Activated naive CD8-positive, alpha-beta T cell treated with anti-CD3 and anti-CD28 coated beads for 36 hours (primary cell): ENCODE results near the gene CCDC27. TPM values are rescaled to one million over a fixed set of nuclear protein-coding genes. Genes with fewer than 3 reads are reported as not detected.
A peak's percentile ranks its signal among the peaks of the same experiment; 100 is the strongest.
"Not testable (repeated sequence)": the region's sequence is repeated elsewhere in the genome, so short reads cannot be mapped to it uniquely, and the experiment has no call there.

Experiments
- DNase-seq: peaks from one replicate; pipeline ENCODE4 v3.0.0; 2021
- H3K27ac Mint-ChIP-seq: one replicate; pipeline ENCODE4 v1.8.0; 2022; ENCODE audit warnings: mild to moderate bottlenecking, moderate library complexity, mixed read lengths
- H3K27me3 Mint-ChIP-seq: one replicate; pipeline ENCODE4 v1.8.0; 2022; ENCODE audit warnings: mild to moderate bottlenecking, mixed read lengths
- H3K36me3 Mint-ChIP-seq: one replicate; pipeline ENCODE4 v1.8.0; 2021; ENCODE audit warnings: mild to moderate bottlenecking, mixed read lengths
- H3K4me1 Mint-ChIP-seq: one replicate; pipeline ENCODE4 v1.8.0; 2021; ENCODE audit warnings: mixed read lengths
- H3K4me3 Mint-ChIP-seq: one replicate; pipeline ENCODE4 v1.8.0; 2022; ENCODE audit warnings: mild to moderate bottlenecking, moderate library complexity, mixed read lengths
- H3K9me3 Mint-ChIP-seq: one replicate; pipeline ENCODE4 v1.8.0; 2022; ENCODE audit warnings: mixed read lengths
- total RNA-seq, 2 experiments: library from RNA; stranded (reverse); gene quantifications; one replicate each; pipeline ENCODE4 v1.2.3, GENCODE V29; 2021

The CCDC27 gene
- total RNA-seq, 2 experiments from 2014 or later = not detected

DNA sequence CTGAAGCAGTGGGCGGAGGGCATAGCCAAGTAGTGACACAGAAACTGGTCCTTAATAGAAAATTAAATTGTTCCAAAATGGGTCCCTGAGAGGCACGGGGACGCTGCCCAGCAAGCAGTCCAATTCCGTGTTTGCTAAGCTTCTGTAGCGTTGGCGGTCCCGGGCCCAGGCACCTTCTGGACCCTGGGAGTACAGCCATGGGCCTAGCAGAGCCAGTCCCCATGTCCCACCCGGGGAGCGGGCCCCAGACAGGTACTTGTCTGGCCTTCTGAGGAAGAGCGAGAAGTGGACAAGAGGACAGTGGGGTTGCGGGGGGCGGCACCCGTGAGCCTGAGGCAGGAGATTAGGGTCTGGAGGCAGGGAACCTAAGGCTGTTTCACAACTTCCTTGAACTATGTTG lies 11.5 kb upstream of the CCDC27 start:
- no peak overlapping the region for H3K27ac Mint-ChIP-seq
- no peaks in the 10 kb centered on the region for H3K27me3 Mint-ChIP-seq
- peaks cover 12% of the 10 kb centered on the region for H3K4me1 Mint-ChIP-seq
- no peaks in the 10 kb centered on the region for H3K9me3 Mint-ChIP-seq
- H3K36me3 Mint-ChIP-seq = peaks cover 6% of the 10 kb centered on the region
- H3K4me3 Mint-ChIP-seq = no peak overlapping the region
- no peak for DNase-seq

DNA sequence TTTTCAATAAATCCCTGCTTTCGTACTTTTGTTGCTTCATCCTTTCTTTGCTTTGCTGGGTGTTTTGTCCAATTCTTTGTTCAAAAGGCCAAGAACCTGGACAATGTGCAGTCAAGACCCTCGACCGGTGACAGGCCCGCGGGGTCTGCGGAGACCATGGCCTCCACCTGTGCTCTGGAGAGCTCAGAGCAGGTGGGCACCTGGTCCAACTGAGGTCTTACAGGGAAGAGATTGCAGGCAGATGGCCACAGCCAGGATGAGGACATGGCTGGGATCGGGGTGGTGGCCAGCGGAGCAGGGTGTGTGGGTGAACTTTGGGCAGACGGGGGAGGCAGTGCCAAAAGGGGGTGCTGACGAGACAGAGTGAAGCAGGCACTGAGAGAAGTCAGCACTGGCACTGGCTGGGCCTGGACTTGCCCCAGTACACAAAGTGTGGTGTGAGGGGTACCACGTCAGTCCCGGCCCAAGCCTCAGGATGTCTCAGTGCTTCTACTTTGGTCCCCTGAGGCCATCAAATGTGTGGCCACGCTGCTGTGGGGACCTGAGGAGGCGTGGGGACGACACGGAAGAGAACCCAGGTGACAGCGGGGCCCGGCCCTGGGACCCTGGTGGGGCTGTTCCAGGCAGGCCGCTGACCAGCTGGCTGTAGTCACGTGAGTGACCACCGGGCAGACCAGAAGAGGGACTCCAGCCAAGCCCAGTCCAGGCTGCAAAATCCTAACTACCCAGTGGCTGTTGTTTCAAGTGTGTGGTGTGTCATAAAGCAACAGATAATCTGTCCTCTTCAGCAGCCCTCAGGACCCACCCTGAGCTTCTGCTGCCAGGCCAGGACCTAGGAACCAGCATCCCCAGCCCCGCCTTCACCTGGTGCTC lies 10.4 kb upstream of the CCDC27 start:
- H3K4me3 Mint-ChIP-seq = no peak overlapping the region
- H3K9me3 Mint-ChIP-seq = no peaks in the 10 kb centered on the region
- peaks cover 6% of the 10 kb centered on the region for H3K36me3 Mint-ChIP-seq
- H3K27ac Mint-ChIP-seq = no peak overlapping the region
- peaks cover 19% of the 10 kb centered on the region for H3K4me1 Mint-ChIP-seq
- no peaks in the 10 kb centered on the region for H3K27me3 Mint-ChIP-seq
- DNase-seq = no peak

- no peak overlapping the region for H3K4me3 Mint-ChIP-seq
Observed at GRCh38 chr1:3742439-3743298, 9.6 kb upstream of the CCDC27 start.

GRCh38 chr1:3743421-3743820 lies 8.8 kb upstream of the CCDC27 start:
- Mint-ChIP-seq H3K9me3 (no peaks in the 10 kb centered on the region), H3K4me3 (no peak overlapping the region), H3K27me3 (no peaks in the 10 kb centered on the region), H3K4me1 (peaks cover 24% of the 10 kb centered on the region), H3K27ac (no peak overlapping the region), H3K36me3 (peaks cover 5% of the 10 kb centered on the region)
- DNase-seq = no peak

More at GRCh38 chr1:3742439-3743298, 9.6 kb upstream of the CCDC27 start:
- no peaks in the 10 kb centered on the region for H3K27me3 Mint-ChIP-seq
- peaks cover 6% of the 10 kb centered on the region for H3K36me3 Mint-ChIP-seq
- H3K9me3 Mint-ChIP-seq = no peaks in the 10 kb centered on the region
- H3K4me1 Mint-ChIP-seq = peaks cover 20% of the 10 kb centered on the region
- DNase-seq = no peak
- no peak overlapping the region for H3K27ac Mint-ChIP-seq

GRCh38 chr1:3743826-3744225 lies 8.4 kb upstream of the CCDC27 start:
- no peaks in the 10 kb centered on the region for H3K9me3 Mint-ChIP-seq
- H3K27ac Mint-ChIP-seq = no peak overlapping the region
- peaks cover 5% of the 10 kb centered on the region for H3K36me3 Mint-ChIP-seq
- peaks cover 24% of the 10 kb centered on the region for H3K4me1 Mint-ChIP-seq
- no peak overlapping the region for H3K4me3 Mint-ChIP-seq
- no peak for DNase-seq
- H3K27me3 Mint-ChIP-seq = no peaks in the 10 kb centered on the region

GRCh38 chr1:3744646-3745045 lies 7.6 kb upstream of the CCDC27 start:
- H3K4me3 Mint-ChIP-seq = no peak overlapping the region
- DNase-seq = no peak
- H3K4me1 Mint-ChIP-seq = peaks cover 24% of the 10 kb centered on the region
- H3K27me3 Mint-ChIP-seq = no peaks in the 10 kb centered on the region
- H3K36me3 Mint-ChIP-seq = peaks cover 5% of the 10 kb centered on the region
- H3K9me3 Mint-ChIP-seq = no peaks in the 10 kb centered on the region
- H3K27ac Mint-ChIP-seq = no peak overlapping the region

- peaks cover 24% of the 10 kb centered on the region for H3K4me1 Mint-ChIP-seq
- peaks cover 5% of the 10 kb centered on the region for H3K36me3 Mint-ChIP-seq
- H3K27ac Mint-ChIP-seq = no peak overlapping the region
- no peak for DNase-seq
- H3K27me3 Mint-ChIP-seq = no peaks in the 10 kb centered on the region
- H3K4me3 Mint-ChIP-seq = peak overlapping the region; percentile 5
- no peaks in the 10 kb centered on the region for H3K9me3 Mint-ChIP-seq
Observed at GRCh38 chr1:3745071-3745470, 7.2 kb upstream of the CCDC27 start.

DNA sequence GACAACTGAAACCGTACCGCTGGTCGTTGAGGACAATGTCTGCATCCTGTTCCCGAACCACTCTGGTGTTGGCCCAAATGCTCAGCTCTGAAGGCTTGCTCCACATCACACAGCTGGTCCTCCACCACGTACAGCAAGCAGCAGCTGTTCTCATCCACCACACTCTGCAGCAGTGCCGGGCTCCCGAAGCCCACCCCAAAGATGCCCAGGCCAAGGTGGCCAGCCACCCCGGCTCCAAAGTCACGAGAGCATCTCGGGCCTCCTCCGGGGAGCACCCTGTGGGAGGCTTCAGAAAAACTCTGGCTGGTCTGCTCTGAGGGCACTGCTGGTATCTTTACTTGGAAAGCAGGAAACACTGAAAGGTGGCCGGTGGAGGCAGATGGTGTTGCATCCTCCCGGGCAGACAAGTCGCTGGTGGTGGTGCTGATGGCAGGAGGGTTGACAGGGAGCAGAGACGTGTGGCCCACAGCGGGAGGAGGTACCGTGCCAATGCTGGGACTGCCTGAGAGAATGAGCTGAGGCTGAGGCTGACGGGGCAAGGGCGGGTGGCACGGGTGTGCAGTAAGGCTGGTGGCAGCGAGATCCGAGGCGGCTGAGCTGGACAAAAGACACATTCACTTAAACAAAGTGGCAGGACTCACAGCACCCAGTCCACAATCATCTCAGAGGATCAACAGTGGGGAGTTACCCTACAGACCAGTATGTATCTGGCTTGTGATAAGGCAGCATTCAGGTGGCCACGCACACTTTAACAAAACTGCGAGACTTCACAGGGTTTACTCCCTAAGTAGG lies 6.5 kb upstream of the CCDC27 start:
- H3K9me3 Mint-ChIP-seq = no peaks in the 10 kb centered on the region
- peaks cover 5% of the 10 kb centered on the region for H3K36me3 Mint-ChIP-seq
- H3K4me3 Mint-ChIP-seq = peak overlapping the region; percentile 79
- H3K27ac Mint-ChIP-seq = peak overlapping the region; percentile 63
- DNase-seq = no peak
- H3K27me3 Mint-ChIP-seq = no peaks in the 10 kb centered on the region
- peaks cover 24% of the 10 kb centered on the region for H3K4me1 Mint-ChIP-seq

DNA sequence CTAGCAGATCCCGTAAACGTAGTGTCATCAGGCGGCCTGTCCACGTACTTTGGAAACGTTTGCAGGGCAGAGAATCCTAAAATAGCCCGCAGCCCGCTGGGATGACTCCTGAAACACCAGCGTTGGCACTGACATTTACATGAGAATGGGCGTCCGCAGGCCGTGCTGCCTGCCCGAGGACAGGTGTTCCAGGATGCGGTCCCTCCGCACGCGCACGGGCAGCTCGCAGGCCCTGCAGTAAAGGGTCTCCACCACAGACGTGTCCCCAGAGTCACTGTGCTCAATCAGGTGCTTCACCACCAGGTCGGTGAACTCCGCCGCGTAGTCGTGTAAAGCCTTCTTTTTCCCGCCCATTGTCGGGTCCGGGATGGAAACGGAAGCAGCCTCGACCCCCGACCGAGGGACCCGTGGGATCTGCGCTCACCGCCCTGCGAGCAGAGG lies 5.8 kb upstream of the CCDC27 start:
- H3K27me3 Mint-ChIP-seq = no peaks in the 10 kb centered on the region
- peak overlapping the region; percentile 63 for H3K27ac Mint-ChIP-seq
- H3K36me3 Mint-ChIP-seq = peaks cover 5% of the 10 kb centered on the region
- peak overlapping the region; percentile 79 for H3K4me3 Mint-ChIP-seq
- no peaks in the 10 kb centered on the region for H3K9me3 Mint-ChIP-seq
- H3K4me1 Mint-ChIP-seq = peaks cover 24% of the 10 kb centered on the region
- DNase-seq = peak; percentile 13

DNA sequence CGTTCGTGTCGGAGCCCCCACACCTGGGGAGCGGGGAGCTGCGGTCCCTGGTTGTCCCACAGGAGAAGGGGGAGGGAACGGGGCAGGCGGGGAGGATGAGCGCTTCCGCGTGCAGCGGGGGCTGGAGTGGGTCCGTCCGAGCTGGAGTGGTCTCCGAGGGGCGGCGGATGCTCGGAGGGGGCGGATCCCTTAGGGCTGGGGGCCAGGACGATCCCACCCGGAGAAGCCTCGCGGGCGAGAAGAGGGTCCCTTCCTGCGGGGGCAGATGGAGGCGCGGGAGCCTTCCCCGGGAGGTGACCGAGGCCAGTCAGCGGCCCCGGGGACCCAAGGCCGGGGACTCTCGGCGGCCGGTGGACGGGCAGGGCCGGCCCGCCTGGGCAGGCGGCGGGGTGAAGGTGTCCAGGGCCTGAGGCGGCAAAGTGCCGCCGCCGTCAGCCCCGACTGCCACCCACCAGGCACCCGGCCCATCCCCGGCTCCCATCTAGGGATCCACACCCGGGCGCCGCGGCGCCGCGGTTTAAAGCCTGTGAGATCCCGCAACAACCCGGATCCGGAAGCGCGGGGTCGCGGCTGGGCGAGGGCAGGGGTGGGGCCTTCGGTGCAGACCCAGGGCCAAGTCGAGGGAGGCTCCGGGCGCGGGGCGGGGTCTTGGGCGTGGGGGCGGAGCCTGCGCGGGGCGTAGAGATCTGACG lies 5.3 kb upstream of the CCDC27 start:
- H3K4me1 Mint-ChIP-seq = peaks cover 24% of the 10 kb centered on the region
- peaks cover 5% of the 10 kb centered on the region for H3K36me3 Mint-ChIP-seq
- no peaks in the 10 kb centered on the region for H3K27me3 Mint-ChIP-seq
- peak overlapping the region; percentile 63 for H3K27ac Mint-ChIP-seq
- peak; percentile 90 for DNase-seq
- H3K4me3 Mint-ChIP-seq = peak overlapping the region; percentile 79
- H3K9me3 Mint-ChIP-seq = no peaks in the 10 kb centered on the region

GRCh38 chr1:3747522-3747848 lies 4.8 kb upstream of the CCDC27 start:
- no peak for DNase-seq
- H3K27me3 Mint-ChIP-seq = no peaks in the 10 kb centered on the region
- H3K27ac Mint-ChIP-seq = no peak overlapping the region
- H3K4me3 Mint-ChIP-seq = peak overlapping the region; percentile 79
- H3K4me1 Mint-ChIP-seq = peaks cover 24% of the 10 kb centered on the region
- peaks cover 5% of the 10 kb centered on the region for H3K36me3 Mint-ChIP-seq
- no peaks in the 10 kb centered on the region for H3K9me3 Mint-ChIP-seq

DNA sequence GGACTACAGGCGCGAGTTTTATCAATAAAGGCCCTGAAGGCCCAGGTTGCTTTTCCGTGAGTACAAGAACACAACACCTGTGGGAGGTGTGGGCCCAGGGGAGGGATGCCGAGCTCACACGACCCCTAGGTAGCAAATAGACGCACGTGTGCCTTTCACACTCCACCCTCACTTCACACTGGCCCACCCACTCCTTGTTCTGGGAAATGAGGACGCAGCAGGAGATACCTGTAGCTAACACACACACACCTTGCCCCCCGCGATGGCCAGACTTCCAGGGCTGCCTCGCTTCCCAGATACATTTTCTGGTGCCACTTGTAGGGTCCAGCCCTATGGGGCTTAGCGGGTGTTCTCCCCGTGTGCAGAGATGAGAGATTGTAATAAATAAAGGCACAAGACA lies 4.3 kb upstream of the CCDC27 start:
- Mint-ChIP-seq H3K27ac (no peak overlapping the region), H3K4me3 (peak overlapping the region; percentile 79), H3K27me3 (no peaks in the 10 kb centered on the region), H3K36me3 (peaks cover 5% of the 10 kb centered on the region), H3K9me3 (no peaks in the 10 kb centered on the region), H3K4me1 (peaks cover 24% of the 10 kb centered on the region)
- DNase-seq = no peak

DNA sequence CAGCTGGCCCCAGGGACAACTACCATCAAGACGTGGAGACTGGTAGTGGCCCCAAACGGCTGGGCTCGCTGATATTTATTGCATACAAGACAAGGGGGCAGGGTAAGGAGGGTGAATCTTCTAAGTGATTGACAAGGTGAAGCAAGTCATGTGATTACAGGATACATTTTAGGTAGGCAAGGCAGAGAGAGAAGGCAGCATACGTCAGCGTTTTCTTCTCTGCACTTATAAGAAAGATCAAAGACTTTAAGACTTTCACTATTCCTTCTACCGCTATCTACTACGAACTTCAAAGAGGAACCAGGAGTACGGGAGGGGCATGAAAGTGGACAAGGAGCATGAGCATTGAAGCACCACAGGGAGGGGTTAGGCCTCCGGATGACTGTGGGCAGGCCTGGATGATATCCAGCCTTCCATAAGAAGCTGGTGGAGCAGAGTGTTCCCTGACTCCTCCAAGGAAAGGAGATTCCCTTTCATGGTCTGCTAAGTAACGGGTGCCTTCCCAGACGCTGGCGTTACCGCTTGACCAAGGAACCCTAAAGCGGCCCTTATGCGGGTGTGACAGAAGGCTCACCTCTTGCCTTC lies 3.8 kb upstream of the CCDC27 start:
- not testable (repeated sequence) for H3K36me3 Mint-ChIP-seq, H3K27ac Mint-ChIP-seq, H3K9me3 Mint-ChIP-seq, DNase-seq, H3K27me3 Mint-ChIP-seq
- peaks cover 21% of the 10 kb centered on the region for H3K4me1 Mint-ChIP-seq
- H3K4me3 Mint-ChIP-seq = peak overlapping the region; percentile 79

DNA sequence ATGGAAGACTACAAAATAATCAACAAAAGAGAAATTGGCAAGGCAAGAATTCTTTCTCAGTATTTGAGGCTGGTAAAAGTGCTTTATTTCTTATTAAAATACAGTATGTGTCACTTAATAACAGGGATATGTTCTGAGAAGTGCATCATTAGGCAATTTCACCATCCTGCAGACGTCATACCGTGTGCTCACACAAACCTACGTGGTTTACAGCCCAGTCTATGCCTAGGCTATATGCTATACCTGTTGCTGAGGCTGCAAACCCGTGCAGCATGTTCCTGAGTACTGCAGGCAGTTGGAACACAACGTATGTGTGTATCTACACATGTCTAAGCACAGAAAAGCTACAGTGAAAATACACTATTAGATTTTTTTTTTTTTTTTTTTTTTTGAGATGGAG lies 2.7 kb upstream of the CCDC27 start:
- Mint-ChIP-seq H3K4me3 (no peak overlapping the region), H3K4me1 (peaks cover 21% of the 10 kb centered on the region), H3K36me3 (peaks cover 5% of the 10 kb centered on the region), H3K27me3 (no peaks in the 10 kb centered on the region), H3K27ac (no peak overlapping the region), H3K9me3 (no peaks in the 10 kb centered on the region)
- DNase-seq = no peak
